Measurements from ENCODE around the gene SLC25A47. TPM values are rescaled to one million over a fixed set of nuclear protein-coding genes. Genes with fewer than 3 reads are reported as not detected.
A peak's percentile ranks its signal among the peaks of the same experiment; 100 is the strongest.
"Not testable (repeated sequence)": the region's sequence is repeated elsewhere in the genome, so short reads cannot be mapped to it uniquely, and the experiment has no call there.

SLC25A47 gene
- total RNA-seq, 2 experiments from 2014 or later: not detected

GRCh38 chr14:100341301-100342031 is 18.3 kb downstream of the SLC25A47 start:
- Mint-ChIP-seq H3K27me3 (no peaks in the 10 kb centered on the region), H3K9me3 (ENCODE audit: low read depth) (no peaks in the 10 kb centered on the region), H3K4me3 (no peak overlapping the region), H3K4me1 (peaks cover 41% of the 10 kb centered on the region), H3K27ac (peak overlapping the region; percentile 56), H3K36me3 (ENCODE audit: low read depth) (peaks cover 81% of the 10 kb centered on the region)
- ChIA-PET CTCF (interaction anchor here (0.8 to 1.0 kb wide), 3 partner anchors 8 to 39 kb away, joined by 3 to 4 read pairs (median 3); no protein-coding TSS in a partner anchor), POLR2A (interaction anchor here (0.6 to 1.1 kb wide), 4 partner anchors 9 to 32 kb away, joined by 3 read pairs; no protein-coding TSS in a partner anchor)
- peak; percentile 68 for ATAC-seq
- DNase-seq: peak; percentile 61
- intact Hi-C loops (cut with DNase I, micrococcal nuclease): loop anchor here in 1 of 2 experiments (5.0 kb wide), 1 partner anchor 36 kb away; the partner anchor contains the start of gene WDR25

DNA sequence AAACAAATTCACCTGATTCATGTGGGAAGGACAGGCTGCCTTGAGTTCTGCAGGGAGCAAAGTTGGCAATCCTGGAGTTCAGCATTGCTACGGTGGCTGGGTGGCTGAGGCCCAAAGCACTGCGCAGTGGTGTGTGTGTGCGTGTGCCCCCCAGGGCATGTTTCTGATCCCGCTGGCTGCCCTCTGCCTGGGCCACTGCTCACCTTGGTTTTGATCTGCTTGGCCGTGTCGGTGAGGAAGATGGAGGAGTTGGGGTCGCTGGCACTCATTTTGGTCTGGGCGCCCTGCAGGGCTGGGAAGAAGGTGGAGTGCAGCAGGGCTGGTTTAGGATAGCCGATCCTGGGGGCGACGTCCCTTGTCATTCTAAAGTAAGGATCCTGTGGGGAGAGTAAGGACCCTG is 19.1 kb downstream of the SLC25A47 start:
- Mint-ChIP-seq H3K36me3 (ENCODE audit: low read depth) (peaks cover 81% of the 10 kb centered on the region), H3K27ac (peak overlapping the region; percentile 17), H3K27me3 (no peaks in the 10 kb centered on the region), H3K4me1 (peaks cover 34% of the 10 kb centered on the region), H3K4me3 (no peak overlapping the region), H3K9me3 (ENCODE audit: low read depth) (no peaks in the 10 kb centered on the region)
- ATAC-seq: no peak
- ChIA-PET CTCF (interaction anchor here (0.8 to 1.0 kb wide), 2 partner anchors 19 to 40 kb away, joined by 3 read pairs; no protein-coding TSS in a partner anchor), POLR2A (no interaction called here)
- intact Hi-C loops (cut with DNase I, micrococcal nuclease): loop anchor here in 1 of 2 experiments (5.0 kb wide), 1 partner anchor 35 kb away; the partner anchor contains the start of gene WDR25
- DNase-seq: no peak

DNA sequence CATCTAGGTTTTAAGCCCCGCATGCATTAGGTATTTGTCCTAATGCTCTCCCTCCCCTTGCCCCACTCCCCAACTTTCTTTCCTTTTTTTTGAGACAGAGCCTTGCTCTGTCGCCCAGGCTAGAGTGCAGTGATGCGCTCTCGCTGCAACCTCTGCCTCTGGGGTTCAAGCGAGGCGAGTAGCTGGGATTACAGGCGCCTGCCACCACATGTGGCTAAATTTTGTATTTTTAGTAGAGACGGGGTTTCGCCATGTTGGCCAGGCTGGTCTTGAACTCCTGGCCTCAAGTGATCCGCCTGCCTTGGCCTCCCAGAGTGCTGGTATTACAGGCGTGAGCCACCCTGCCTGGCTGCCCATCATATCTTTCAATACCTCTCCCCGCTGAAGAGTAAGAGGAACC is 19.7 kb downstream of the SLC25A47 start:
- Mint-ChIP-seq H3K4me1 (peaks cover 30% of the 10 kb centered on the region), H3K27ac (peak overlapping the region; percentile 17), H3K36me3 (ENCODE audit: low read depth) (peaks cover 79% of the 10 kb centered on the region)
- ChIA-PET POLR2A (interaction anchor here (0.7 kb wide), 1 partner anchor 273 kb away, joined by 3 read pairs; no protein-coding TSS in a partner anchor), CTCF (interaction anchor here (0.6 kb wide), 1 partner anchor 21 kb away, joined by 4 read pairs; no protein-coding TSS in a partner anchor)
- intact Hi-C loops (cut with DNase I, micrococcal nuclease): loop anchor here in 1 of 2 experiments (5.0 kb wide), 1 partner anchor 34 kb away; the partner anchor contains the start of gene WDR25
- H3K9me3 Mint-ChIP-seq (ENCODE audit: low read depth); H3K27me3 Mint-ChIP-seq; H3K4me3 Mint-ChIP-seq; DNase-seq; ATAC-seq: not testable (repeated sequence)

DNA sequence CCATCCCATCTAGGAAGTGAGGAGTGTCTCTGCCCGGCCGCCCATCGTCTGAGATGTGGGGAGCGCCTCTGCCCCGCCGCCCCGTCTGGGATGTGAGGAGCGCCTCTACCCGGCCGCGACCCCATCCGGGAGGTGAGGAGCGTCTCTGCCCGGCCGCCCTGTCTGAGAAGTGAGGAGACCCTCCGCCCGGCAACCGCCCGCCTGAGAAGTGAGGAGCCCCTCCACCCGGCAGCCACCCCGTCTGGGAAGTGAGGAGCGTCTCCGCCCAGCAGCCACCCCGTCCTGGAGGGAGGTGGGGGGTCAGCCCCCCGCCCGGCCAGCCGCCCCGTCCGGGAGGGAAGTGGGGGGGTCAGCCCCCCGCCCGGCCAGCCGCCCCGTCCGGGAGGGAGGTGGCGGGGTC is 21.5 kb downstream of the SLC25A47 start:
- intact Hi-C loops (cut with DNase I, micrococcal nuclease): loop anchor here in 1 of 2 experiments (5.0 kb wide), 1 partner anchor 33 kb away; the partner anchor contains the start of gene WDR25

DNA sequence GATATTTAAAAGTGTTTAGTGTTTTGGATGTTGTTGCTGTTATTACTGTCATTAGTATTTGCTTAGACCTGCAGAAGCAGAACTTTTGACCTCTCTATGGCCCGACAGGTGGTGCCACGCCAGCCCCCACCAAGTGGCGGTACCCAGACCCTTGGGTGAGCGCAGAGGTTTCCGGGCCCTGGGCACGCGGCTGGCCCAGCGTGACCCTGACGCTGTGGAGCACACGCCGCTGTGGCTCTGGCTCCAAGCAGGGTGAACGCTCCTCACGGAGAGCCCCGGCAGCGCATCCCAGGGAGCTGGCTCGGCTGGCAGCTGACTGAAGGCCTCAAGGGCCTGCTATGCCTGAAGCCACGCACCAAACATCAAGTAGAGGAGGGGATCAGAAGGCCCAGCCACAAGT is 22.6 kb downstream of the SLC25A47 start:
- DNase-seq: no peak
- Mint-ChIP-seq H3K4me1 (peaks cover 26% of the 10 kb centered on the region), H3K9me3 (ENCODE audit: low read depth) (no peaks in the 10 kb centered on the region), H3K36me3 (ENCODE audit: low read depth) (peaks cover 84% of the 10 kb centered on the region), H3K27ac (no peak overlapping the region), H3K4me3 (no peak overlapping the region), H3K27me3 (no peaks in the 10 kb centered on the region)
- no peak for ATAC-seq
- intact Hi-C loops (cut with DNase I, micrococcal nuclease): no loop called here
- ChIA-PET CTCF (no interaction called here), POLR2A (no interaction called here)

More for the DNA sequence above, 21.5 kb downstream of the SLC25A47 start:
- H3K27ac Mint-ChIP-seq; CTCF ChIA-PET; POLR2A ChIA-PET; DNase-seq; H3K27me3 Mint-ChIP-seq; H3K9me3 Mint-ChIP-seq (ENCODE audit: low read depth); H3K4me3 Mint-ChIP-seq; ATAC-seq: not testable (repeated sequence)
- H3K4me1 Mint-ChIP-seq: peaks cover 29% of the 10 kb centered on the region
- peaks cover 84% of the 10 kb centered on the region for H3K36me3 Mint-ChIP-seq (ENCODE audit: low read depth)

DNA sequence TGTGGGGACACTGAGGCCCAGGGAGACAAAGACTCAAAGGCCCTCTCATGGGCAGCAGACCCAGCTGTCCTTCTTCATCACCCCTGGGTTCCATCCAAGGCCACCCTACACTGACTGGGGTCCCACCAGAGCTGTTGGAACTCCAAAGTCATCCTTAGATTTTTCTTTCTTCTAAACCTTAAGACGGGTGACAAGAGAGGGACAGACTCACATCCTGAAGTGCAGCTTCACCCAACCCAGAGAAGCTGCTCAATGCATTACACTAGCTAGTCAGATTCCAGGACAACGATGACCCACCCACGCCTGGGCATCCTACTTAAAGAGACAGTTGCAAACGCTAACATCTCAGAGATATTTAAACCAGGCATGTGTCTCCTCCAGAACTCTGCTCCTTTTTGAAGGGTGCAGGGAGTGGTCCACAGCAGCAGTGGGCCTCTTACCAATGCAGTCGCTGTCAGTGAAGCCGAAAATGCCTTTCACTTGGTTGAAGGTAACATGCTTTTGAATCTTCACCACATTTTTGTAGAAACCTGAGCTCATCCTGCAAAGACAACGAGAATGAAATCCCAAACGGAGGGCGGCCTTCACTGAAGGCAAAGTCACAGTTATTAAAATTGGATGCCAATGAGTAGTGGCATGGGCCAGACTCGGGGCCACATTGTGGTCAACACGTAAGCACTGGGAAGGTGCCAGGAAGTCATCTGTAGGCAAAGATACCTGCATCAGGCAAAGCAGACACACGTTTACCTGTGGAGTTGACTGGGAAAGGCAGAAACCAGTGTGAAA is 23.4 kb downstream of the SLC25A47 start:
- no peak for DNase-seq
- ChIA-PET CTCF (interaction anchor here (0.9 to 1.0 kb wide), 2 partner anchors 13 to 17 kb away, joined by 3 read pairs; no protein-coding TSS in a partner anchor), POLR2A (no interaction called here)
- no peak overlapping the region for H3K27ac Mint-ChIP-seq
- no peaks in the 10 kb centered on the region for H3K27me3 Mint-ChIP-seq
- intact Hi-C loops (cut with DNase I, micrococcal nuclease): no loop called here
- peaks cover 23% of the 10 kb centered on the region for H3K4me1 Mint-ChIP-seq
- H3K36me3 Mint-ChIP-seq (ENCODE audit: low read depth): peaks cover 82% of the 10 kb centered on the region
- no peaks in the 10 kb centered on the region for H3K9me3 Mint-ChIP-seq (ENCODE audit: low read depth)
- H3K4me3 Mint-ChIP-seq: no peak overlapping the region
- ATAC-seq: no peak

- Mint-ChIP-seq H3K36me3 (ENCODE audit: low read depth) (peaks cover 78% of the 10 kb centered on the region), H3K4me3 (no peak overlapping the region), H3K27ac (no peak overlapping the region), H3K27me3 (no peaks in the 10 kb centered on the region), H3K4me1 (peaks cover 6% of the 10 kb centered on the region), H3K9me3 (ENCODE audit: low read depth) (no peaks in the 10 kb centered on the region)
- DNase-seq (no peak), ATAC-seq (no peak)
- intact Hi-C loops (cut with DNase I, micrococcal nuclease): loop anchor here in 1 of 2 experiments (2.0 kb wide), 1 partner anchor 15 kb away; no protein-coding TSS in a partner anchor
- ChIA-PET CTCF (no interaction called here), POLR2A (no interaction called here)
These were observed 25.2 kb downstream of the SLC25A47 start for GRCh38 chr14:100348253-100348729.

GRCh38 chr14:100348784-100349685 is 25.9 kb downstream of the SLC25A47 start:
- no peak for ATAC-seq
- no peak for DNase-seq
- H3K4me3 Mint-ChIP-seq: no peak overlapping the region
- no peak overlapping the region for H3K27ac Mint-ChIP-seq
- POLR2A ChIA-PET: interaction anchor here (0.8 to 1.0 kb wide), 2 partner anchors 13 to 24 kb away, joined by 5 to 7 read pairs; no protein-coding TSS in a partner anchor
- CTCF ChIA-PET: interaction anchor here (0.6 to 1.1 kb wide), 4 partner anchors 8 to 47 kb away, joined by 3 to 4 read pairs (median 3); no protein-coding TSS in a partner anchor
- H3K36me3 Mint-ChIP-seq (ENCODE audit: low read depth): peaks cover 79% of the 10 kb centered on the region
- no peaks in the 10 kb centered on the region for H3K27me3 Mint-ChIP-seq
- H3K9me3 Mint-ChIP-seq (ENCODE audit: low read depth): no peaks in the 10 kb centered on the region
- peaks cover 5% of the 10 kb centered on the region for H3K4me1 Mint-ChIP-seq
- intact Hi-C loops (cut with DNase I, micrococcal nuclease): loop anchor here in 1 of 2 experiments (2.0 kb wide), 1 partner anchor 14 kb away; no protein-coding TSS in a partner anchor

GRCh38 chr14:100350276-100350926 is 27.3 kb downstream of the SLC25A47 start:
- DNase-seq (no peak), ATAC-seq (no peak)
- H3K36me3 Mint-ChIP-seq (ENCODE audit: low read depth): peaks cover 88% of the 10 kb centered on the region
- no peaks in the 10 kb centered on the region for H3K27me3 Mint-ChIP-seq
- no peaks in the 10 kb centered on the region for H3K9me3 Mint-ChIP-seq (ENCODE audit: low read depth)
- H3K27ac Mint-ChIP-seq: no peak overlapping the region
- intact Hi-C loops (cut with DNase I, micrococcal nuclease): no loop called here
- ChIA-PET CTCF (interaction anchor here (0.5 to 1.1 kb wide), 4 partner anchors 12 to 87 kb away, joined by 3 read pairs; no protein-coding TSS in a partner anchor), POLR2A (interaction anchor here (0.9 kb wide), 1 partner anchor 9 kb away, joined by 3 read pairs; no protein-coding TSS in a partner anchor)
- peaks cover 5% of the 10 kb centered on the region for H3K4me1 Mint-ChIP-seq
- no peak overlapping the region for H3K4me3 Mint-ChIP-seq

DNA sequence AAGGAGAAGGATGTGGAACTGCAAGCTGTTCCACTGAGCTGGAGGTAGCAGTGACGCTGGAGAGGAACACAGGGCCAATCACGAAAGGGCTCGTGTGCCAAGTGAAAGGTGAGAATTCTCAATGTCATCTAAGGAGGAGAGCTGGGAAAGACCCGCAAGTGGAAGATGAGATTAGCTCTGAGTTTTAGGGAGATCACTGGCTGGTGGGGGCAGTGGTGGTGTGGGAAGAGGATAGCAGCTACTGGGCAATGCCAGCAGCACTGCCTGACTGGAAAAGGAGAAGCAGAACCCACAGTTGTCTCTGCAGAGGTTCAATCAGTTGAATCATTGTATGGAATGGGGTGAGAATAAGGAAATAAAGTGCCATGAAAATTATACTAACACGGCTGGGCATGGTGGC is 27.8 kb downstream of the SLC25A47 start:
- ATAC-seq: no peak
- Mint-ChIP-seq H3K4me1 (peaks cover 5% of the 10 kb centered on the region), H3K27me3 (no peaks in the 10 kb centered on the region), H3K9me3 (ENCODE audit: low read depth) (no peaks in the 10 kb centered on the region), H3K27ac (no peak overlapping the region), H3K4me3 (no peak overlapping the region), H3K36me3 (ENCODE audit: low read depth) (peaks cover 89% of the 10 kb centered on the region)
- ChIA-PET POLR2A (interaction anchor here (0.9 kb wide), 1 partner anchor 10 kb away, joined by 3 read pairs; no protein-coding TSS in a partner anchor), CTCF (interaction anchor here (0.6 to 1.1 kb wide), 3 partner anchors 12 to 1606 kb away, joined by 3 read pairs; no protein-coding TSS in a partner anchor)
- intact Hi-C loops (cut with DNase I, micrococcal nuclease): no loop called here
- DNase-seq: no peak

Data from activated CD4-positive, alpha-beta T cell treated with anti-CD3 and anti-CD28 coated beads for 36 hours (primary cell).